Neuronal stem cell (in vitro differentiated cells): ENCODE measurements around the gene PWWP2B.

Experiments used
- DNase-seq: peaks from one replicate; pipeline ENCODE4 v3.0.0-alpha.2; 2013; ENCODE audit warnings: low spot score
- H2AFZ ChIP-seq: one replicate; pipeline ENCODE4 v1.6.1; 2013; ENCODE audit warnings: mild to moderate bottlenecking, low read length, inconsistent platforms
- H2AK5ac ChIP-seq: 2 replicates; pipeline ENCODE4 v1.6.1; 2013; ENCODE audit warnings: low read depth, mild to moderate bottlenecking, inconsistent platforms, low read length, moderate library complexity, mixed read lengths
- H2BK120ac ChIP-seq: 2 replicates; pipeline ENCODE4 v1.6.1; 2013; ENCODE audit warnings: low read depth, mild to moderate bottlenecking, inconsistent platforms, low read length, moderate library complexity, mixed read lengths
- H2BK12ac ChIP-seq: one replicate; pipeline ENCODE4 v1.6.1; 2013; ENCODE audit warnings: low read length, inconsistent platforms
- H2BK15ac ChIP-seq: 2 replicates; pipeline ENCODE4 v1.6.1; 2013; ENCODE audit warnings: mild to moderate bottlenecking, low read length, inconsistent platforms, mixed read lengths
- H2BK5ac ChIP-seq: one replicate; pipeline ENCODE4 v1.6.1; 2013; ENCODE audit warnings: inconsistent platforms, mild to moderate bottlenecking, low read length, moderate library complexity
- H3K14ac ChIP-seq: one replicate; pipeline ENCODE4 v1.6.1; 2013; ENCODE audit warnings: low read length, inconsistent platforms
- H3K18ac ChIP-seq: 2 replicates; pipeline ENCODE4 v1.6.1; 2013; ENCODE audit warnings: low read length, inconsistent platforms
- H3K23ac ChIP-seq: 2 replicates; pipeline ENCODE4 v1.6.1; 2013; ENCODE audit warnings: low read depth, mild to moderate bottlenecking, mixed read lengths, low read length, inconsistent platforms; ENCODE audit not compliant: poor library complexity
- H3K27ac ChIP-seq: replicated peaks from 3 replicates; pipeline ENCODE4 v1.5.1; 2013; ENCODE audit warnings: low read length, inconsistent platforms
- H3K27me3 ChIP-seq, 3 experiments: 2 replicates each; pipeline ENCODE4 v1.6.1; 2013; ENCODE audit warnings: low read length in 3 of 3, mild to moderate bottlenecking in 2 of 3, inconsistent platforms in 1 of 3, low read depth in 1 of 3, mixed read lengths in 1 of 3, moderate library complexity in 1 of 3; ENCODE audit not compliant: control insufficient read depth in 3 of 3, insufficient read depth in 3 of 3
- H3K36me3 ChIP-seq, 2 donors: replicated peaks in 1 of 2; 2 replicates each; pipeline ENCODE4 v1.6.1; 2013; ENCODE audit warnings: low read length in 2 of 2; ENCODE audit not compliant: control insufficient read depth in 2 of 2, insufficient read depth in 2 of 2
- H3K4ac ChIP-seq: 2 replicates; pipeline ENCODE4 v1.6.1; 2013; ENCODE audit warnings: inconsistent platforms, mild to moderate bottlenecking, low read length, moderate library complexity
- H3K4me1 ChIP-seq, 2 donors: 1 replicate in 1 of 2; 2 replicates in 1 of 2; pipeline ENCODE4 v1.6.1; 2013; ENCODE audit warnings: low read length in 2 of 2, low read depth in 1 of 2; ENCODE audit not compliant: control insufficient read depth in 2 of 2, insufficient read depth in 1 of 2
- H3K4me2 ChIP-seq: one replicate; pipeline ENCODE4 v1.6.1; 2013; ENCODE audit warnings: mild to moderate bottlenecking, low read length, inconsistent platforms; ENCODE audit not compliant: insufficient read depth, poor library complexity, severe bottlenecking
- H3K4me3 ChIP-seq, 2 donors: 2 replicates each; pipeline ENCODE4 v1.5.1; 2013; ENCODE audit warnings: low read length in 2 of 2, mild to moderate bottlenecking in 2 of 2, inconsistent platforms in 1 of 2, moderate library complexity in 1 of 2
- H3K79me1 ChIP-seq: one replicate; pipeline ENCODE4 v1.6.1; 2013; ENCODE audit warnings: low read depth, mild to moderate bottlenecking, inconsistent platforms, low read length, moderate library complexity
- H3K9ac ChIP-seq: one replicate; pipeline ENCODE4 v1.6.1; 2013; ENCODE audit warnings: mild to moderate bottlenecking, low read depth, low read length, inconsistent platforms; ENCODE audit not compliant: poor library complexity
- H3K9me3 ChIP-seq, 2 donors: replicated peaks in 1 of 2; 2 replicates each; pipeline versions ENCODE3 to v1.6.1; 2013; ENCODE audit warnings: low read length in 2 of 2, mild to moderate bottlenecking in 2 of 2, inconsistent platforms in 1 of 2, low read depth in 1 of 2, mixed read lengths in 1 of 2, moderate library complexity in 1 of 2; ENCODE audit not compliant: control insufficient read depth in 2 of 2, insufficient read depth in 1 of 2
- H4K8ac ChIP-seq: one replicate; pipeline ENCODE4 v1.6.1; 2013; ENCODE audit warnings: low read depth, mild to moderate bottlenecking, inconsistent platforms, low read length, moderate library complexity
- H4K91ac ChIP-seq: one replicate; pipeline ENCODE4 v1.6.1; 2013; ENCODE audit warnings: low read length, low read depth, mild to moderate bottlenecking, inconsistent platforms; ENCODE audit not compliant: poor library complexity
- WGBS, 2 donors: extraction: QIAGEN DNeasy Blood & Tissue Kit; methylation state at CpG; one replicate each; pipeline ENCODE4 v1.1.7; 2013; ENCODE audit warnings: missing lambda C conversion rate in 2 of 2, mixed read lengths in 1 of 2; ENCODE audit not compliant: insufficient read length in 2 of 2, insufficient replicate concordance in 1 of 2; ENCODE audit errors: extremely low coverage in 2 of 2; 5-methylcytosine and 5-hydroxymethylcytosine counted together

Gene PWWP2B

GRCh38 chr10:132418527-132419416, 21.8 kb downstream of the PWWP2B start:
- peak overlapping the region; percentile 79 for H3K14ac ChIP-seq
- H3K79me1 ChIP-seq = peaks cover 2% of the 10 kb centered on the region
- H4K8ac ChIP-seq = peak overlapping the region; percentile 65
- H3K27ac ChIP-seq = peak overlapping the region; percentile 17
- no peak overlapping the region for H2BK120ac ChIP-seq
- H3K9me3 ChIP-seq = peaks cover 0 to 3% of the 10 kb centered on the region in 2 donors
- H2AK5ac ChIP-seq = peak overlapping the region; percentile 89
- H3K4me3 ChIP-seq = no peak overlapping the region
- H3K4ac ChIP-seq = no peak overlapping the region
- WGBS, 2 donors = no CpG with 5 or more reads among the region's 18 CpGs
- peak overlapping the region; percentile 82 for H2BK5ac ChIP-seq
- H3K36me3 ChIP-seq = peaks cover 2 to 4% of the 10 kb centered on the region in 2 donors
- H2BK12ac ChIP-seq = peak overlapping the region; percentile 89
- peak overlapping the region; percentile 33 for H2BK15ac ChIP-seq
- peak overlapping the region; percentile 92 for H3K18ac ChIP-seq
- H3K4me2 ChIP-seq = peak overlapping the region; percentile 4
- H3K4me1 ChIP-seq = peaks cover 13 to 40% of the 10 kb centered on the region in 2 donors
- H3K23ac ChIP-seq = peak overlapping the region; percentile 91
- H2AFZ ChIP-seq = no peak overlapping the region
- no peak for DNase-seq
- H4K91ac ChIP-seq = no peak overlapping the region
- peaks cover 0 to 2% (median 0%) of the 10 kb centered on the region in 3 experiments for H3K27me3 ChIP-seq
- H3K9ac ChIP-seq = no peak overlapping the region

- peak overlapping the region; percentile 93 for H3K18ac ChIP-seq
- peaks cover 2 to 4% of the 10 kb centered on the region in 2 donors for H3K36me3 ChIP-seq
- H3K23ac ChIP-seq = peak overlapping the region; percentile 16
- H3K4me3 ChIP-seq = peak overlapping the region in 1 of 2 donors; percentile 23
- H3K4ac ChIP-seq = peak overlapping the region; percentile 26
- H4K91ac ChIP-seq = no peak overlapping the region
- peak overlapping the region; percentile 54 for H2AK5ac ChIP-seq
- peaks cover 0 to 3% of the 10 kb centered on the region in 2 donors for H3K9me3 ChIP-seq
- peak overlapping the region; percentile 99 for H2BK15ac ChIP-seq
- no CpG with 5 or more reads among the region's 25 CpGs for WGBS, 2 donors
- no peak overlapping the region for H2AFZ ChIP-seq
- H2BK120ac ChIP-seq = peak overlapping the region; percentile 87
- no peak overlapping the region for H3K4me2 ChIP-seq
- H3K9ac ChIP-seq = no peak overlapping the region
- peak overlapping the region; percentile 31 for H3K14ac ChIP-seq
- H4K8ac ChIP-seq = no peak overlapping the region
- no peak for DNase-seq
- peaks cover 0 to 2% (median 0%) of the 10 kb centered on the region in 3 experiments for H3K27me3 ChIP-seq
- H2BK12ac ChIP-seq = peak overlapping the region; percentile 100
- peak overlapping the region; percentile 62 for H2BK5ac ChIP-seq
- H3K27ac ChIP-seq = no peak overlapping the region
- H3K79me1 ChIP-seq = peaks cover 2% of the 10 kb centered on the region
- H3K4me1 ChIP-seq = peaks cover 13 to 30% of the 10 kb centered on the region in 2 donors
Observed at GRCh38 chr10:132419538-132420468, 22.8 kb downstream of the PWWP2B start.

- Histone ChIP-seq H4K8ac (no peak overlapping the region), H3K36me3 (peaks cover 0 to under 1% of the 10 kb centered on the region in 2 donors), H2AK5ac (peak overlapping the region; percentile 98), H3K9ac (no peak overlapping the region), H2BK5ac (peak overlapping the region; percentile 62), H3K23ac (no peak overlapping the region), H2BK12ac (peak overlapping the region; percentile 100), H3K79me1 (peaks cover 6% of the 10 kb centered on the region), H4K91ac (no peak overlapping the region), H3K4me1 (peaks cover 13 to 28% of the 10 kb centered on the region in 2 donors), H3K4me2 (no peak overlapping the region), H2AFZ (no peak overlapping the region), H3K14ac (no peak overlapping the region), H3K4ac (peak overlapping the region; percentile 67), H2BK120ac (peak overlapping the region; percentile 87), H3K27me3 (peaks cover 0 to 1% (median 0%) of the 10 kb centered on the region in 3 experiments), H3K4me3 (no peak overlapping the region), H3K27ac (no peak overlapping the region), H3K9me3 (peaks cover 0 to 6% of the 10 kb centered on the region in 2 donors), H2BK15ac (peak overlapping the region; percentile 99), H3K18ac (peak overlapping the region; percentile 93)
- no CpG with 5 or more reads among the region's 8 CpGs for WGBS, 2 donors
- no peak for DNase-seq
Observed at GRCh38 chr10:132420469-132420980, 23.5 kb downstream of the PWWP2B start.
